ENCODE measurements around the gene PDZD2. TPM values are rescaled to one million over a fixed set of nuclear protein-coding genes. Genes with fewer than 3 reads are reported as not detected.
"Not testable (repeated sequence)": the region's sequence is repeated elsewhere in the genome, so short reads cannot be mapped to it uniquely, and the experiment has no call there.

Gene PDZD2
- total RNA-seq, 1 donor from 2014 or later = 21.5 TPM

- no peak for DNase-seq (ENCODE audit: low spot score in 2 of 2, unreplicated experiment in 2 of 2)
- no peaks in the 10 kb centered on the region for H3K9me3 Mint-ChIP-seq
- peaks cover 8% of the 10 kb centered on the region for H3K4me1 Mint-ChIP-seq
- H3K4me3 Mint-ChIP-seq = no peak overlapping the region
- no peak overlapping the region for H3K27ac Mint-ChIP-seq
- no peaks in the 10 kb centered on the region for H3K27me3 Mint-ChIP-seq (ENCODE audit: low read depth)
- no peaks in the 10 kb centered on the region for H3K36me3 Mint-ChIP-seq
- TF ChIP-seq, protein P1, sequence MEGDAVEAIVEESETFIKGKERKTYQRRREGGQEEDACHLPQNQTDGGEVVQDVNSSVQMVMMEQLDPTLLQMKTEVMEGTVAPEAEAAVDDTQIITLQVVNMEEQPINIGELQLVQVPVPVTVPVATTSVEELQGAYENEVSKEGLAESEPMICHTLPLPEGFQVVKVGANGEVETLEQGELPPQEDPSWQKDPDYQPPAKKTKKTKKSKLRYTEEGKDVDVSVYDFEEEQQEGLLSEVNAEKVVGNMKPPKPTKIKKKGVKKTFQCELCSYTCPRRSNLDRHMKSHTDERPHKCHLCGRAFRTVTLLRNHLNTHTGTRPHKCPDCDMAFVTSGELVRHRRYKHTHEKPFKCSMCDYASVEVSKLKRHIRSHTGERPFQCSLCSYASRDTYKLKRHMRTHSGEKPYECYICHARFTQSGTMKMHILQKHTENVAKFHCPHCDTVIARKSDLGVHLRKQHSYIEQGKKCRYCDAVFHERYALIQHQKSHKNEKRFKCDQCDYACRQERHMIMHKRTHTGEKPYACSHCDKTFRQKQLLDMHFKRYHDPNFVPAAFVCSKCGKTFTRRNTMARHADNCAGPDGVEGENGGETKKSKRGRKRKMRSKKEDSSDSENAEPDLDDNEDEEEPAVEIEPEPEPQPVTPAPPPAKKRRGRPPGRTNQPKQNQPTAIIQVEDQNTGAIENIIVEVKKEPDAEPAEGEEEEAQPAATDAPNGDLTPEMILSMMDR (IDR thresholded peaks at IDR 0.05; ENCODE audit: unreplicated experiment) = no peak
Measured at GRCh38 chr5:31725996-31726395, 87.1 kb downstream of the PDZD2 start.

DNA sequence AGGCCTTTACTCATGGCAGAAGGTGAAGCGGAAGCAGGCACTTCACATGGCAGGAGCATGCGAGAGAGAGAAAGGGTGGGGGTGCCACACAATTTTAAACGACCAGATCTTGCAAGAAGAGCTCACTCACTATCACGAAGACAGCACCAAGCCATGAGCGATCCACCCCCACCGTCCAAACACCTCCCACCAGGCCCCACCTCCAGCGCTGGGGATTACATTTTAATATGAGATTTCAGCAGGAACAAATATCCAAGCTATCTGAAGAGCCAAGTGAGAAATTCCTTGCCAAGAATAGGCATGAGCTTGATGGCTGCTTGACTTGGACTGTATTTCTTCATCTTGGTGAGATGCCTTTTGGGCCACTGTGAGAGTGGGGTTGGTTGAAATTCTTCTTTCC is 88.0 kb downstream of the PDZD2 start:
- Mint-ChIP-seq H3K4me3 (no peak overlapping the region), H3K36me3 (no peaks in the 10 kb centered on the region), H3K27ac (no peak overlapping the region), H3K27me3 (ENCODE audit: low read depth) (no peaks in the 10 kb centered on the region), H3K4me1 (peaks cover 4% of the 10 kb centered on the region), H3K9me3 (no peaks in the 10 kb centered on the region)
- TF ChIP-seq, protein P1 (IDR thresholded peaks at IDR 0.05; ENCODE audit: unreplicated experiment) = no peak
- DNase-seq (ENCODE audit: low spot score in 2 of 2, unreplicated experiment in 2 of 2) = no peak

GRCh38 chr5:31728039-31728438 is 89.1 kb downstream of the PDZD2 start:
- H3K9me3 Mint-ChIP-seq = no peaks in the 10 kb centered on the region
- H3K4me3 Mint-ChIP-seq = no peak overlapping the region
- no peak for DNase-seq (ENCODE audit: low spot score in 2 of 2, unreplicated experiment in 2 of 2)
- H3K4me1 Mint-ChIP-seq = no peaks in the 10 kb centered on the region
- no peaks in the 10 kb centered on the region for H3K36me3 Mint-ChIP-seq
- TF ChIP-seq, protein P1 (IDR thresholded peaks at IDR 0.05; ENCODE audit: unreplicated experiment) = no peak
- H3K27ac Mint-ChIP-seq = no peak overlapping the region
- no peaks in the 10 kb centered on the region for H3K27me3 Mint-ChIP-seq (ENCODE audit: low read depth)

DNA sequence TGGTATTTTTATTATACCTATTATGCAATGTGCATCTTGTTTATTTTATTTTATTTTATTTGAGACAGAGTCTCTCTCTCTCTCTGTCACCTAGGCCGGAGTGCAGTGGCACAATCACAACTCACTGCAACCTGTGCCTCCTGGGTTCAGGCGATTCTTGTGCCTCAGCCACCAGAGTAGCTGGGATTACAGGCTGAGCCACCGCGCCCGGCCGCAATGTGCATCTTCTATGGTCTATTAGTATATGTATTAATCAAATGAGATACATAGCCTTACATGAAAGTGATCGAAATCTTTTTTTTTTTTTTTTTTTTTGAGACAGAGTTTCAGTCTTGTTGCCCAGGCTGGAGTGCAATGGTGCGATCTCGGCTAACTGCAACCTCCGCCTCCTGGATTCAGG is 89.9 kb downstream of the PDZD2 start:
- H3K4me3 Mint-ChIP-seq; H3K27ac Mint-ChIP-seq; H3K9me3 Mint-ChIP-seq; DNase-seq (ENCODE audit: low spot score in 2 of 2, unreplicated experiment in 2 of 2); H3K4me1 Mint-ChIP-seq; H3K27me3 Mint-ChIP-seq (ENCODE audit: low read depth); H3K36me3 Mint-ChIP-seq: not testable (repeated sequence)

DNA sequence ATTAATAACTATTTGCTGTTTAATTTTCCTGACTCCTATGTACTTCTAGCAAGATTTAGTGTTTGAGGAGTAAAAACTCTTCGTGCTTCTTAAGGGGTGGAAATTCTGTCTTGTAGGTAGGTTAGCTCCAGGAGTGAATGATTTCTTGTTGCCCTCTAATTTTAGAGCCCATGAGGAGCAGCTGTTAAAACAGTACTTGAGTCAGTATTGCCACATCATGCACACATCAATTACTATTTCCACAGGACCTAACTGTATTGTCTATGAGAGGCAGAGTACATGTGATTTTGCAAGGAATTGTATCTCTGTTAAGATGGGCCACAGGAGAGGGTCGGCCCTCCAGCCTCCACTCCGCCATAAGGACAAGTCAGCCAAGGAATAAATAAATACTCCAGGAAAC is 91.2 kb downstream of the PDZD2 start:
- H3K4me3 Mint-ChIP-seq = no peak overlapping the region
- TF ChIP-seq, protein P1 (IDR thresholded peaks at IDR 0.05; ENCODE audit: unreplicated experiment) = no peak
- no peak overlapping the region for H3K27ac Mint-ChIP-seq
- H3K4me1 Mint-ChIP-seq = no peaks in the 10 kb centered on the region
- no peaks in the 10 kb centered on the region for H3K36me3 Mint-ChIP-seq
- no peaks in the 10 kb centered on the region for H3K27me3 Mint-ChIP-seq (ENCODE audit: low read depth)
- no peak for DNase-seq (ENCODE audit: low spot score in 2 of 2, unreplicated experiment in 2 of 2)
- no peaks in the 10 kb centered on the region for H3K9me3 Mint-ChIP-seq

DNA sequence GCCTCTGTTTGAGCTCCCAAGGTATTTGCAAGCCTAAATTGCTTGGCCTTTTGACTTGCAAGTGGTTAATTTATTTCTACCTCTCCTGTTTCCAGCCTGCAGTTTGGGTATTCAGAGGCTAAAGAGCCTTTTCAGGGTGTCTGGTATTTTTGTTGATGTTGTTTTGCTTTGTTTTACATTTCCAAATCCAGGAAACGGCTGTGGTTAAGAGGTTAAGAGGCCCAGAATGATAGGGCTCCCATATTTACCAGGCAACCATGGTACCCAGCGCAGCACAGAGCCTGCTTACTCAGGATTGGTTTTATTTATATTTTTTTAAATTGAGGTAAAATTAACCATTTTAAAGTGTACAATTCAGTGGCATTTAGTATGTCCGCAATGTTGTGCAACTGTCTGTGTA is 92.1 kb downstream of the PDZD2 start:
- H3K36me3 Mint-ChIP-seq = no peaks in the 10 kb centered on the region
- H3K4me3 Mint-ChIP-seq = no peak overlapping the region
- H3K27ac Mint-ChIP-seq = no peak overlapping the region
- no peaks in the 10 kb centered on the region for H3K4me1 Mint-ChIP-seq
- H3K9me3 Mint-ChIP-seq = no peaks in the 10 kb centered on the region
- H3K27me3 Mint-ChIP-seq (ENCODE audit: low read depth) = no peaks in the 10 kb centered on the region
- TF ChIP-seq, protein P1 (IDR thresholded peaks at IDR 0.05; ENCODE audit: unreplicated experiment) = no peak
- no peak for DNase-seq (ENCODE audit: low spot score in 2 of 2, unreplicated experiment in 2 of 2)

Measured in mesothelial cell of epicardium (in vitro differentiated cells).